HL-60 (cell line): Measurements from ENCODE around the gene SGPP2.

Source experiments
- DNase-seq, 2 experiments: peaks; one replicate each; pipeline ENCODE4 v3.0.0-alpha.2; 2010 to 2020; ENCODE audit warnings: low read depth in 1 of 2, low spot score in 1 of 2
- H3K27ac ChIP-seq: fragments of 250-450 bp; sonication (Bioruptor Pico); replicated peaks from 2 replicates; pipeline ENCODE4 v1.5.1; 2020; ENCODE audit warnings: mild to moderate bottlenecking, moderate library complexity
- H3K27me3 ChIP-seq: fragments of 250-450 bp; sonication (Bioruptor Pico); 2 replicates; pipeline ENCODE4 v1.5.1; 2021; ENCODE audit warnings: mild to moderate bottlenecking, moderate library complexity; ENCODE audit not compliant: insufficient read depth, poor library complexity, severe bottlenecking
- H3K4me3 ChIP-seq: replicated peaks from 2 replicates; pipeline ENCODE4 v1.5.1; 2011; ENCODE audit warnings: mild to moderate bottlenecking, control low read depth, low read length; ENCODE audit not compliant: insufficient read depth
- CTCF ChIP-seq: IDR thresholded peaks from one replicate; pipeline ENCODE4 v1.5.1; 2011; ENCODE audit warnings: low read length, control low read depth, inconsistent platforms; ENCODE audit not compliant: insufficient read depth
- GABPA ChIP-seq: IDR thresholded peaks from 2 replicates; pipeline ENCODE4 v1.6.1; 2012; ENCODE audit warnings: low read depth
- POLR2AphosphoS5 ChIP-seq: IDR thresholded peaks from 2 replicates; pipeline ENCODE4 v1.6.1; 2012; ENCODE audit warnings: low read depth
- REST ChIP-seq: IDR thresholded peaks from 2 replicates; pipeline ENCODE4 v1.6.1; 2012; ENCODE audit warnings: low read depth; ENCODE audit not compliant: insufficient replicate concordance
- SPI1 ChIP-seq: IDR thresholded peaks from 2 replicates; pipeline ENCODE4 v1.6.1; 2012; ENCODE audit warnings: low read depth, mild to moderate bottlenecking, borderline replicate concordance

The SGPP2 gene

GRCh38 chr2:222594679-222595078 is 170.3 kb downstream of the SGPP2 start:
- DNase-seq = no peak
- no peak overlapping the region for H3K4me3 ChIP-seq
- H3K27me3 ChIP-seq = no peaks in the 10 kb centered on the region
- H3K27ac ChIP-seq = no peak overlapping the region
- TF ChIP-seq CTCF = no peak
- TF ChIP-seq POLR2AphosphoS5 = no peak

GRCh38 chr2:222595581-222595980 is 171.2 kb downstream of the SGPP2 start:
- H3K4me3 ChIP-seq = no peak overlapping the region
- TF ChIP-seq SPI1 (no peak), POLR2AphosphoS5 (no peak)
- H3K27ac ChIP-seq = no peak overlapping the region
- no peaks in the 10 kb centered on the region for H3K27me3 ChIP-seq
- no peak for DNase-seq

- Histone ChIP-seq H3K27ac (no peak overlapping the region), H3K4me3 (no peak overlapping the region), H3K27me3 (no peaks in the 10 kb centered on the region)
- no peak for DNase-seq
- no peak for TF ChIP-seq CTCF
- TF ChIP-seq POLR2AphosphoS5 = no peak
Measured at GRCh38 chr2:222598611-222599010, 174.3 kb downstream of the SGPP2 start.

- H3K27ac ChIP-seq = no peak overlapping the region
- H3K27me3 ChIP-seq = no peaks in the 10 kb centered on the region
- no peak overlapping the region for H3K4me3 ChIP-seq
- no peak for DNase-seq
- TF ChIP-seq SPI1 = no peak
- TF ChIP-seq GABPA = no peak
- TF ChIP-seq REST = no peak
Measured at GRCh38 chr2:222603501-222603900, 179.2 kb downstream of the SGPP2 start.

GRCh38 chr2:222604749-222605515 is 180.6 kb downstream of the SGPP2 start:
- Histone ChIP-seq H3K4me3 (no peak overlapping the region), H3K27ac (no peak overlapping the region), H3K27me3 (no peaks in the 10 kb centered on the region)
- TF ChIP-seq GABPA (no peak), REST (no peak), POLR2AphosphoS5 (no peak), SPI1 (no peak), CTCF (no peak)
- DNase-seq = no peak
